Chondrocyte (in vitro differentiated cells): ENCODE measurements around the gene ZNF334. TPM values are rescaled to one million over a fixed set of nuclear protein-coding genes. Genes with fewer than 3 reads are reported as not detected.
A peak's percentile ranks its signal among the peaks of the same experiment; 100 is the strongest.

Source experiments
- DNase-seq: peaks from one replicate; pipeline ENCODE4 v3.0.0; 2021; ENCODE audit warnings: mixed read lengths, low spot score
- H3K27ac Mint-ChIP-seq: one replicate; pipeline ENCODE4 v1.8.0; 2021; ENCODE audit warnings: mild to moderate bottlenecking, moderate library complexity, mixed read lengths; ENCODE audit not compliant: unreplicated experiment
- H3K27me3 Mint-ChIP-seq: 2 replicates; pipeline ENCODE4 v1.8.0; 2021; ENCODE audit warnings: low read depth, mixed read lengths
- H3K36me3 Mint-ChIP-seq: 2 replicates; pipeline ENCODE4 v1.8.0; 2021; ENCODE audit warnings: low read depth, mixed read lengths
- H3K4me1 Mint-ChIP-seq: 2 replicates; pipeline ENCODE4 v1.8.0; 2021; ENCODE audit warnings: low read depth, mild to moderate bottlenecking, mixed read lengths
- H3K4me3 Mint-ChIP-seq: one replicate; pipeline ENCODE4 v1.8.0; 2021; ENCODE audit warnings: mild to moderate bottlenecking, moderate library complexity, mixed read lengths; ENCODE audit not compliant: unreplicated experiment
- H3K9me3 Mint-ChIP-seq: 2 replicates; pipeline ENCODE4 v1.8.0; 2021; ENCODE audit warnings: low read depth, mixed read lengths
- total RNA-seq: library from RNA; stranded (reverse); gene quantifications from 3 replicates; pipeline ENCODE4 v1.2.1, GENCODE V29; 2021
- TF ChIP-seq, protein P1 (sequence below): fragments of 200-600 bp; sonication (generic); IDR thresholded peaks from 2 replicates; pipeline ENCODE4 v1.5.0; 2021; ENCODE audit warnings: antibody characterized with exemption, mild to moderate bottlenecking, moderate library complexity

ZNF334 gene
- total RNA-seq, 1 donor from 2014 or later: 4.8 TPM

DNA sequence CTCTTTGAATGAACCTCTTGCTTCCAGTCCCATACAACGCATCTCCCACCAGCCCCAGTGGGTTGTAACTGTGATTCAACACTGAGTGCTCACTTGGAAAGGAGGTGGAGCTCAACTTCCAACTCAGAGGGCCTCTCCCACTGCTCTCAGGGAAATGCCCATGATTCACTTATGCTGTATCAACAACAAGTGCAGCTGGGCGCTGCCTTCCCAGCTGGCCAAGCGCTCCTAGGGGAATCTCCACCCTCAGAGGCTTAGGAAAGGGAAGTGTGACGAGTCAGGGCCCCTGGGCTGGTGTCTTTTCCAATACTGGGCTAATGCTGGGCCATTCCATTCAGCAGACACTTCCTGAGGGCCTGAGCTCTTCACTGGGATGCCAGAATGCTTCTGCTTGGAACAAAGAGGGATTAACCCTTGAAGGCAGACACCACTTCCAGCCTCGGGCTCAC, 45.2 kb upstream of the ZNF334 start:
- TF ChIP-seq, protein P1, sequence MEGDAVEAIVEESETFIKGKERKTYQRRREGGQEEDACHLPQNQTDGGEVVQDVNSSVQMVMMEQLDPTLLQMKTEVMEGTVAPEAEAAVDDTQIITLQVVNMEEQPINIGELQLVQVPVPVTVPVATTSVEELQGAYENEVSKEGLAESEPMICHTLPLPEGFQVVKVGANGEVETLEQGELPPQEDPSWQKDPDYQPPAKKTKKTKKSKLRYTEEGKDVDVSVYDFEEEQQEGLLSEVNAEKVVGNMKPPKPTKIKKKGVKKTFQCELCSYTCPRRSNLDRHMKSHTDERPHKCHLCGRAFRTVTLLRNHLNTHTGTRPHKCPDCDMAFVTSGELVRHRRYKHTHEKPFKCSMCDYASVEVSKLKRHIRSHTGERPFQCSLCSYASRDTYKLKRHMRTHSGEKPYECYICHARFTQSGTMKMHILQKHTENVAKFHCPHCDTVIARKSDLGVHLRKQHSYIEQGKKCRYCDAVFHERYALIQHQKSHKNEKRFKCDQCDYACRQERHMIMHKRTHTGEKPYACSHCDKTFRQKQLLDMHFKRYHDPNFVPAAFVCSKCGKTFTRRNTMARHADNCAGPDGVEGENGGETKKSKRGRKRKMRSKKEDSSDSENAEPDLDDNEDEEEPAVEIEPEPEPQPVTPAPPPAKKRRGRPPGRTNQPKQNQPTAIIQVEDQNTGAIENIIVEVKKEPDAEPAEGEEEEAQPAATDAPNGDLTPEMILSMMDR: no peak
- DNase-seq: no peak
- Mint-ChIP-seq H3K9me3 (no peaks in the 10 kb centered on the region), H3K4me3 (no peak overlapping the region), H3K36me3 (no peaks in the 10 kb centered on the region), H3K4me1 (peaks cover 11% of the 10 kb centered on the region), H3K27me3 (no peaks in the 10 kb centered on the region), H3K27ac (peak overlapping the region; percentile 59)

DNA sequence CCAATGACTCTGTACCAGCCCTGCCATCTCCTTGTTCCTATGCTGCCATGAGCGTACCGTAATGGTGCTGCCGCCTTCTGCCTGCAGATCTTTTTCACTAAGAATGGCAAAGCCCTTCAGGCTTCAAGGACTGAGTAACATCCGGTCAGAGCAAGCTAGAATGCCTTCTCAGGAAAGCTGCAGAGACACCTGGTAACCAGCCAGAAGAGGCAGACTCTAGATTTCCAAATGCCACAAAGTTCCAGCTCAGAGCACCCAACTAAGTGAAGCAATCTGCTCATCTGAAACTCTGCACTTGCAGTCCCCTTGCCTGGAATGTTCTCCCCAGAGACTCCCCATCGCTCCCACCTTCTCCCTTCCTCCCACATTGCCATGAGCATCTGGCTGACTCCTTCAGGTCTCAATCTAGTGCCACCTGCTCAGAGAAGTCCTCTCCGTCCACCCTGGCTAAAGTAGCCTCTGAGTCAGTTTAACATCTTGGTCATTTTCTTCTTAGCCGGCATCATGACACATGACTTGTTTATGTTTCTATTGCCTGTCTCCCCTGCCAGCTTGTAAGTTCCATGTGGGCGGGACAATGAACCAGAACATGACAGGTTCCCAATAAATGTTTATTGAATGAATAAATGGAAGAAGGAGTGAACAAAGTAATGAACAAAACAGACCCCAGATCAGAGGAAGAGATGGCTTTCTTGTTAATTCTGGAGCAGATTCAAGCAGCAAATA, 44.0 kb upstream of the ZNF334 start:
- peaks cover 11% of the 10 kb centered on the region for H3K4me1 Mint-ChIP-seq
- TF ChIP-seq, protein P1: no peak
- no peak for DNase-seq
- H3K36me3 Mint-ChIP-seq: no peaks in the 10 kb centered on the region
- H3K27me3 Mint-ChIP-seq: no peaks in the 10 kb centered on the region
- no peaks in the 10 kb centered on the region for H3K9me3 Mint-ChIP-seq
- H3K27ac Mint-ChIP-seq: no peak overlapping the region
- H3K4me3 Mint-ChIP-seq: no peak overlapping the region

DNA sequence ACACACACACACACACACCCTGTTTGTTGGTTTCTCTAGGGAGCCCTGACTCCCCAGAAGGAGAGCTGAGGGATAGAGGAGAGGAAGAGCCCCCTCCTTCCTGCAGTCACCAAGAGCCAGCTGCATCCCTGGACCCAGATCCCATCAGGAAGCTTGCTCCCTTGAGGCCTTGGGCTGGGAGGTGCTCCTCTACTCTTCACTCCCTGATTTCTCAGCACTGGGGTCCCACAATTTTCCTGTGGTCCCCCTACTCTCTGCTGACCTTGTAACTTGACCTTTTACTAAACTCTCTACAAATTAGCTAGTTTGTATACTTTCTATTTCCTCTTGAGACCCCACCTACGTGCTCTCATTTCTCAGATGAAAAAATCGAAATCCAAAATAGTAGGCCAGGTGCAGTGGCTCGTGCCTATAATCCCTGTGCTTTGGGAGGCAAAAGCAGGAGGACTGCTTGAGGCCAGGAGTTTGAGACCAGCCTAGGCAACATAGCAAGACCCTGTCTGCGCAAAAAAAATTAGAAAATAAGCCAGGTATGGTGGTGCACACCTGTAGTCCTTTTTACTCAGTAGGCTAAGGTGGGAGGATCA, 42.1 kb upstream of the ZNF334 start:
- no peak overlapping the region for H3K27ac Mint-ChIP-seq
- H3K27me3 Mint-ChIP-seq: no peaks in the 10 kb centered on the region
- H3K4me1 Mint-ChIP-seq: peaks cover 11% of the 10 kb centered on the region
- no peaks in the 10 kb centered on the region for H3K9me3 Mint-ChIP-seq
- H3K4me3 Mint-ChIP-seq: no peak overlapping the region
- no peaks in the 10 kb centered on the region for H3K36me3 Mint-ChIP-seq
- TF ChIP-seq, protein P1: no peak
- DNase-seq: no peak

DNA sequence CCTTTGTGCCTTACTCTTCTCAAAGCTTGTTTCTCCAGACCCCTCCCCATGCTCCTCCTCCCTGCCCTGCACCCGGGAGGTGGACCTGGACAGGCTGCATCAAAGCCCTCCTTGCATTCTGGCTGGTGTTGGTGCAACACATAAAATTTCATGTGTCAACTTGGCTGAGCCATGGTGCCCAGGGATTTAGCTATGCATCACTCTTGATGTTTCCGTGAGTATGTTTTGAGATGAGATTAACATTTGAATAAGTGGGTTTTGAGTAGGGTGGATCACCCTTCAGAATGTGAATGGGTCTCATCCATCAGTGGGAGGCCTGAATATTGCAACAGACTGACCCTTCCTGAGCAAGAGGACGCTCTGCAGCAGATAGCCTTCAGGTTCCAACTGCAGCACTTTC, 41.5 kb upstream of the ZNF334 start:
- Mint-ChIP-seq H3K9me3 (no peaks in the 10 kb centered on the region), H3K4me3 (no peak overlapping the region), H3K36me3 (no peaks in the 10 kb centered on the region), H3K27ac (no peak overlapping the region), H3K4me1 (peaks cover 11% of the 10 kb centered on the region), H3K27me3 (no peaks in the 10 kb centered on the region)
- TF ChIP-seq, protein P1: no peak
- no peak for DNase-seq

DNA sequence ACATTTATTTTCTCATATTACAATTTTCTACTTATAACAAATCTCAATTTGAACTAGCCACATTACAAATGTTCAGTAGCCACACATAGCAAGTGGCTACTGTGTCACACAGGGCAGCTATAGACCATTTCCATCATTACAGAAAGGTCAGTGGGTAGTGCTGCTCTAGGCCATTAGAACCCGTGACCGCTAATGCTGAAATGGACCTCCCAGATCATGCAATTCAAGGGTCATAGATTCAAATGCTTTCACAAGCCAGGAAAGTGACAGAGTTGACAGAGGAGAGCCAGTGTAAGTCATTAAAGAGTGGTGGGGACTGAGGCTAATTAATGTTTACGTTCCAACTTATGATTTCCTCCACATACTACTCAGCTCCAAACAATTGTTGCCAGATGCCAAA, 40.6 kb upstream of the ZNF334 start:
- no peaks in the 10 kb centered on the region for H3K27me3 Mint-ChIP-seq
- H3K27ac Mint-ChIP-seq: no peak overlapping the region

More for the DNA sequence above, 40.6 kb upstream of the ZNF334 start:
- no peak overlapping the region for H3K4me3 Mint-ChIP-seq
- no peaks in the 10 kb centered on the region for H3K36me3 Mint-ChIP-seq
- peaks cover 10% of the 10 kb centered on the region for H3K4me1 Mint-ChIP-seq
- TF ChIP-seq, protein P1: no peak
- H3K9me3 Mint-ChIP-seq: no peaks in the 10 kb centered on the region
- no peak for DNase-seq
